ENCODE data around the gene UBALD1.

The UBALD1 gene

DNA sequence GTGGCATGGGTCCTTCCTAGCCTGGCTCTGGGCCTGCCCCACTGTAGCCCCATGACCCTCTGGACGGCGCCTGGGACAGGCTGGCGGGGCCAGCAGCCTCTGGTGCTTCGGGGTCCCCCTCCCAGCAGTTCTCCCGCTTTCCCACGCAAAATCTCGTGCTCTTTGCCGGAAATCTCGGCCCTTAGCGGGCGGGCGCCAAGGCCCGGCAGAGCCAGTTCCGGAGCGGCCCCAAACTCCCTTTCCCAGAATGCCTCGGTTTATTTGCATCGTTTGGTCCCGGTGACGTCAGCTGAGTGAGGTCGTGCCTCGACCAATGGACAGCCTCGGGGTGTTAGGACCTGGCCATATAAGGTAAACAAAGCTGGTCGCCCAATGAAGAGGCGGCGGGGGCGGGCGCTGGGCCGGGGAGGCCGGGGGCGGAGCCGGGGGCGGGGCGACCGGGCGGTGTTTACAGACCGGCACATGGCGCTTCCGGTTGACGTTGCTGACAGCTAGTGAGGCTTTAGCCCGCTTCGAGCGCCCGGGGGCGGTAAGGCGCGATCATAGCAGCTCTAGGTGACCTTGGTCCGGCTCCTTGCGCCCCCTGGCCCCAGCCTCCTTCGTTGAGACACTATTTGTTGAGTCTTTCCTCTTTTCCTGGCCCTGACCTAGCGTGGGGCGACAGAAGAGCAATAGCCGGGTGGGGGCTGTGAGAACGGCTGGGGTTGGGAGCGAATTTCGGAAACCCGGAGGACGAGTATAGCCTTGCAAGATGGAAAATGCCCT is 1.5 kb upstream of the UBALD1 start:
- DNase-seq (ENCODE audit: low read depth, low spot score): peak; percentile 96

DNA sequence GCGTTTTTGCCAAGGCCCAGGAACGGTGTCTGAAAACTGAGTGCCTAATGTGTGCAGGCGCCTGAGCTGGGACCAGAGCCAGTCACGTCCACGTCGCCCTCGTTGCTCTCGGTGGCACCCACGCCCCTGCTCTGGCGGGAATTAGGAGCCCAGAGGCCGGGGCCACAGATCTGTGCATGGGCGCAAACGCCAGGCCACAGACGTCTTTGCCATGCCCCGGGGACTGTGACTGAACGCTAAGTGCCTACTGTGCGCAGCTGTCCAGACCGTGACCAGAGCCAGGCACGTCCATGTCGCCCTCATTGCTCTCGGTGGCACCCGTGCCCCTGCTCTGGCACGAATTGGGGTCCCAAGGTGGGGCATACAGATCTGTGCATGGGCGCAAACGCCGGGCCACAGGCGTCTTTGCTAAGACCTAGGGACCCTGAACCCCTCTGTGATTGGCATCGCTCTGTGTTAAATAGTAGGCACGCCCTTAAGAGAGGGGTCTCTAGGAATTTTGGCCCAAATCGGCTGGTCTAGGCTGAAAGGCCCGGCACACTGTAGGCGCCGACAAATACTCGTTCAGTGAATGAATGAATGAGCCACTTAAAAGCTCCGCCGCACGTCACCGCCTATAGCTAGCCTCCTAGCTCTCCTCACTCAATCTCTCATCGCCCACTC is 827 bp upstream of the UBALD1 start:
- DNase-seq (ENCODE audit: low read depth, low spot score): no peak

DNA sequence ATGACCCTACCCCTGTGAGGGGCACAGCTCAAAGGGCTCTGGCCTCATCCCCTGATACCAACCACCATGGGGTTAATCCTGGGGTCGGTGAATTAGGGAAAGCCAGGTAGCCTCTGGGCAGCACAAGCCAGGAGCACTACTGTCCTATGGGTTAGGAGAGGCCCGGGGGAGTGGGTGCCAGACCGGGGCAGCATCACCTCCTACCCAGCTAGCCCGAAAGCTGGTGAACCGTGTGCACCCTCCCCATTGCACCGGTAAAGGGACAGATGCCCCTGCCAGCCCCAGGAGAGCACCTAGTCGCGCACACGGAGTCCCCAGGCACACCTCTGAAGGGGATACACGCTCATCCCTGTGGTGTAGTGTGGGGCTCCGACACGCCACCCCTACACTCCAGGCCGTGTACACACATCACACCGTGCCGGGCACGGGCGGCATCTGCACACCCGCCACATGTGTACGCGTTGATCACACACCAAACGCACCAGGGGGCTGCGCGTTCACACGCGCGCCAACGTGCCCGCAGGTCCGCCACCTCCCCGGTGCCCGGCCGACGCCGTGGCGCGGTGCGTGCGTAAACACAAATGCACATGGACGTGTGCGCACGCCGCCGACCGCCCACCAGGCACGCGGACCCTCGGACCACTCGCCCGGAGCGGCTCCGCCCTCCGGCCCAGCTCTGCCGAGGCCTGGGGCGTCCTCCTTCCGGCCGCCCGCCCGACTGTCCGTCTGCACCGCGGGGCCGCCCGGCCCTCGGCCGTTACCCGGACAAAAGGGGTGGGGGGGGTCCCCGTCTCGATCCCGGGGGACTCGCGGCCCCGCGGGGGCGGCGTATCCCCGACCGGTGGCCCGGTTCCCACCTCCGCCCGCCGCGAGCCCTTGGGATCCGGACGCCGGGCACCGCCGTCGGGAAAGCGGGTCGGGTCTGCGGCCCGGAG is 785 bp downstream of the UBALD1 start:
- DNase-seq (ENCODE audit: low read depth, low spot score): no peak

DNA sequence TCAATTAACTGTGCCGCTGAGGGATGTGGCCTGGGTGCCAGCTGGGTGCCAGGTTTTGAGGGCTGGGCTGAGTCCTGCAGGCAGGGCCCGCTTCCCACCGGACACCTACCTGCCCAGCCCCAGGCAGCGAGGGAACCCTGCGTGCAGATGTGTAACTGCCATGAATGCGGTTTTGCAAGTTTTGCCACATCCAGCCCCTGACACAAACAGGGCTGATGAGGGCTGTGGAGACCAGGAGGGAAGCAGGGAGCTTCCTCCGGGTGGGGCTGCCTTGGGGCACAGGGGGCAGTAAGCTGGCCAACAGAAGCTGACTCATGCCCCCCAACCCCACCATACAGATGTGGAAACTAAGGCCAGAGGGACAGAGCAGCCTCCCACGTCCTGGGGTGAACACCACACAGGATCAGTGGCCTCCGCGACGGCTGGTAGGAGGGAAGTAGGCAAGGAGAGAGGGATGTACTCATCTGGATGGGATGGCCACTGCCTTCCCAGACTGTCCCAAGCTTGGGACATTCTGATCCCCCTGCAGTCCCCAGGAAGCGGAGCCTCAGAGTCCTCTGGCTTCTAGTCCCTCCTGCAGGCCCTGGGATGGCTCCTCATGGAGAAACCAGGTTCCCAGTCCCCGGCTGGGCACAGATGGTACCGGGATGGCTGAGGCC is 1.6 kb downstream of the UBALD1 start:
- no peak for DNase-seq (ENCODE audit: low read depth, low spot score)

DNA sequence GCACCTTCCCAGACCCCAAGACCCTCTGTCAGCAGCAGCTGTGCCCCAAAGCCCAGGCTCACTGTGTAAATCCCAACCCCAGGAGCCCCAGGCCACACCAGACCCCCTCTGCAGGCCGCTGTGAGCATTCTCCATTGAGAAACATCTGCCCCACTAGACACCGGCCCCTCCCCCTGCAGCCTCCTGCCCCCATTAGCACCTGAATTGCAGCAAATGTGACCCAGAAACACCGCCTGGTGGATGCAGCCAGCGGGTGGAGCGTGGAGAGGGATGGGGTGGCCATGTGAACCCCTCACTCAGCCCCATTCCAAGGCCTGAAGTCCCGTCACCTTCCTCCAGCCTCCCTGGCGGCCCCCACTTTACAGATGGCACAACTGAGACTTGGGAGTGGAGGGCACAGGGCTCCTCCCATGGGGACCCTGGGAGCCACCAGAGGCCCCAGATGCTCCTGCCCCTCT is 2.2 kb downstream of the UBALD1 start:
- no peak for DNase-seq (ENCODE audit: low read depth, low spot score)

DNA sequence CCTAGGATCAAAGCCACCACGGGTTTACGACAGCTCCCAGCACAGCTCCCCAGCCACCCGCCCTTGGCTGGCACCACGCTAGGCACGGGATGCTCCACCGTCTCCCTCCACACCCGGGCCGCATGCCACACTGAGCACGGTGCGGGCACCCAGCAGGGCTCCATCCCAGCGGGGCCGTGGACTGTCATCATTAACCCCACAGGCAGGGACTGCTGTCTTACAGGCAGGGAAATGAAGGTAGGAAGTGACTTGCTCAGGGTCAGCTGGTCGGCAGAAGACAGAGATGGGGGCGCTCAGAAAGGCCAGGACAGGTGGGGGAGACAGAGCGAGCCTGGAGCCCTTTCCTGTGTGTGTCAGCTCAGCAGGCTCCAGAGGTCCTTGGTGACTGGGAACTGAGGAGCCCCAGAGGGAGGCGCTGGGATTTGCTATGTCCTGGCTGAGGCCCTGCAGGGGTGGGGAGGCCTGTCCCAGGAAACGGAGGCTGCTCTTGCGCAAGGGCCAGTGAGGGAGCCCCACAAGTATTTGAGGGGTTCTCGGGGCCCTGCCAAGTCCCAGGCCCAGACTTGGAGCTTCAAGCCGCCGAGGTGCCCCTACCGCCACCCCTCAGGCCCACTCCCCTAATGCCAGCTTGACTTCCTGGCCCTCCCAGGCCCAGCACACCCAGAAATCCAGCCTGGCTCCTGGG is 3.2 kb downstream of the UBALD1 start:
- no peak for DNase-seq (ENCODE audit: low read depth, low spot score)

DNA sequence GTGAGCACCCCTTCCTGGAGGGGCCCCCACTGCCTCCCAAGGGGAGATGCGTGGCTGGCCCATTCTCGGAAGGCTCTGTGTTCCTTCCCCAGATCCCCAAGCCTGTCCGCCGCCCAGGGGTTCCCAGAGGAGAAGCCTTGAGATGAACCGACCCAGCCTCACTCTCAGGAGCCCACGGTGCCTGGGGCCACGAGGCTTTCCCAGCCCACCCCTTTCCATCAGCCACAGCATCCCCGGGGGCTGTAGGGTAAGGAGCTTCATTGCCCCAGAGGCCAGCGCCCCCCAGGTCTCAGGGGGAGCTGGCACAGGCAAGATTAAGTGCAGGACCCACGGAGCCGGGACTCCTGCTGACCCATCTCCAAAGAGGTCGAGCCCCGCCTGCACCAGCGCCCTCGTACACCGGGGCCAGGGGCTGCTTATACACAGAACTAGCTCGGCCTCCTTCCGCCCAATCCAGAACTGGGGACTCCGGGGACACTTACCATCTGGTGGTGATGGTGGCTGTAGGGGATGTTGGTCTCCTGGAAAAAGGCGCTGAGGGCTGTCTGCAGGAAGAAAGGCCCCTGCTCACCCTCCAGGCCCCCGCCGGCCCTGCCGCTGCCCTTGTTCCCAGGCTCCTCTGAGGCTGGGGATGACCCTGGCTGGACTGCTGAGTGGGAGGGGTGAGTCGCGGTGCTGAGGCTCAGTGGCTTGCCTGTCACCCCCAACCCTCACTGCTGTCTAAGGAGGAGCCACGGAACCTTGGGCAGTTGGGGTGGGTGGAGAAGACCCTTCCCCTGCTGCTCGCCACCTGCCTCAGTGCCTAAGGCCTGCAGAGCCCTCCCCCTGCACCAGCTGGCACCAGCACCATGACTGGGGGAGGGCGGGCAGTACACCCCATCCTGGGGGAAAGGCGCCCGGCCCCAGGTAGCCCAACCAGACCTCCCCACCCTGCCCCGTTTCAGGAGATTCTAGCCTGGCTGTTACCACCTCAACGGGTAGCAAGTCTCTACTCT is 4.4 kb downstream of the UBALD1 start:
- DNase-seq (ENCODE audit: low read depth, low spot score): no peak

DNA sequence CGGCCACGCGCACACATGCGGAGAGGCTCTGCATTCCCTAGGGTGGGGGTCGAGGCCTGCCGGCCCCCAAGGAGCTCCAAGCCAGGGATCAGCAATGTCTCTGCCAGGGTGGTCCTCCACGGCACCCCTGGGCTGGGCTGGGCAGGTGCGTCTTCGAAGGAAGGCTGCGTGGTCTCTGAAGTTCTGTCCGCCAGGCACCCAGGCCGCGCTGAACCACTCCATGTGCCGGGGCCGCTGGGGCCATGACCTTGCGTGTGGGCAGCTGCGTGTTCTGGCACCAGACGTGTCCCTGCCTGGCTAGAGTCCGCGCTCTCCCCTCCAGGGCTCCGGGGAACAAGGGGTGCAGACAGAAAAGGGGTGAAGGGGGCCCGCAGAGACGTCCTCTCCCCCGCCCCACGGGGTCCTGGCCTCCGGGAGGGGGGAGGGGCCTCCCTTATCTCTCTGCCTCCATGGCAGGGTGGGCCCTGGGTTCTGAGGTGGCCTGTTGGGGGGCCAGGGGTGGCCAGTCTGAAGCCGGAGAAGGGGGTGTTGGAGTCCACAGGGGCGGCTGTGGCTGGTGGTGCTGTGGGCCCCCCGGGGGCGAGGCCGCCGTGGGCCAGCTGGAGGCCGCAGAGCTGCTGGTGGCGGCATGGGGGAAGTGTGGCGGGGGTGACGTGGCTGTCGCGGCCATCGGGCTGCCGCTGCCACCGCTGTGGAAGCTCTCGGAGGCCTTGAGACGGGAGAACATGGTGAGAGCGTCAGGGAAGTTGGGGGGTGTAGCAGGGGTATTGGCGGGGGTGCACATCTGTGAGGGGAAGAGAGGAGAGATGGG is 5.3 kb downstream of the UBALD1 start:
- no peak for DNase-seq (ENCODE audit: low read depth, low spot score)

DNA sequence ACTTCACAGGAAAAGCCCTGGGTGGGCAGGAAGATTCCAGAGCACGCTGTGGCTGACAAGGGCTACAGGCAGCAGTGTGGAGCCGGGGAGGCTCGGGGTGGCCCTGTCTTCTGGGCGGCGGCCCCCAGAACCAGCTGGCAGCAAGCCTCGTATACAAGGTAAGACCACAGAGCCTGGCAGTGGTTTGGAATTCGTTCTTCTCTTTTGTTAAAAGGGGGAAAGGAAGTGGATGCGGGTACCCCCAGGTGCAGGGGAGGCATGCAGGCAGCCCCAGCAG is 6.0 kb downstream of the UBALD1 start:
- DNase-seq (ENCODE audit: low read depth, low spot score): no peak

DNA sequence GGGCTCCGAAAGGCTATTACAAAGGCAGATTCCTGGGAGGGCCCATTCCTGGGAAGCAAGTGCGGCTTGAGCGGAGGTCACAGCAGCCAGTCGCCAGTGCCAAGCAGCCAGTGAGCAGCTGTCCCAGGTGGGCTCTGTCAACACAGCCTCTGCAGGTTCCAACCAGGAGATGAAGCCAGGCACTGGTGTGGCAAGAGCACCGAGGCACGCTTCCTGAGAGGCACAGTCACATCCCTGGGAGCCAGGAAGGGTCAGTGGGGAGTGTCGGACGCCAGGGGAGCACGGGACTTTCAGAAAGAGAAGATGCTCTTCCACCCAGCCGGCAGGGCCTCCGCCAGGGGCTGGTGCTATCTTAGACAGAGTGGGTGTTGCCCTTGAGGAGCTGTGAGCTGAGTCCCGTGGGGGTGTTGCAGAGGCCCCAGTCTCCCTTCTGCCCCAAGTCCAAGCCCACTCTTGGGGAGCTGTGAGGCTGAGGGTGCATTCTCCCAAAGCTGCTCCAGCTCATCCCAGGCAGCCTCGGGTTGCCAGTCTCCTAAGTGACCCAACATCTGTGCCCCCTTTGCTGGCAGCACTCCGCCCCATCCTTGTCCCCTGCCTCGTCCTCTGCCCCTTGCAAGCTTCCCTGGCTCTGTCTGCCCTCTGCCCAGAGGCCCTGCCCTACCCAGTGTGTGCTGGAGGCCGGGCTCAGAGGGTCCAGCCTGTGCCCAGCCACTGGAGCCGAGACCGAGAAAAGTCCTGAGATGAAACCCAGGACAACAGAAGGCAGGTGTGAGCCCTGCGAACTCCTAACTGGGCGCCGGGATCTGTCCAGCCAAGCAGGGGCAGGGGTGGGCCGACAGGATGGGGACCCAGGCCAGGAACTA is 6.6 kb downstream of the UBALD1 start:
- DNase-seq (ENCODE audit: low read depth, low spot score): no peak

DNA sequence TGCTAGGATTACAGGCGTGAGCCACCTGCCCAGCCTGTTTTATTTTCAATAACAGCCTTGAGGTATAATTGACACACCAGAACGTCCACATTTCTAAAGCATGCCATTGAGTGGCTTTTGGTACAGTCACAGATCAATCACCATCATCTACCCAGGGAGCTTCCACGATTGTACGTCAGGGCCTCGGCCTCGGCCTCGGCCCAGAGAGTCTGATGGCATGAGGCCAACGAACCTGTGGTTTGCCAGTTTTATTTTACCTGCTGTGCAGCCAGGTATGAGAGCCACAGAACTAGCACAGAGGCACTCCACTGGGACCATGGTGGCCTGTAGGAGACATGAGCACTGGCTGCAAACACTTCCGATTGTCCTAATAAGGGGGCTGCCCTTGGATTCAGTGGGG is 8.3 kb downstream of the UBALD1 start:
- no peak for DNase-seq (ENCODE audit: low read depth, low spot score)

DNA sequence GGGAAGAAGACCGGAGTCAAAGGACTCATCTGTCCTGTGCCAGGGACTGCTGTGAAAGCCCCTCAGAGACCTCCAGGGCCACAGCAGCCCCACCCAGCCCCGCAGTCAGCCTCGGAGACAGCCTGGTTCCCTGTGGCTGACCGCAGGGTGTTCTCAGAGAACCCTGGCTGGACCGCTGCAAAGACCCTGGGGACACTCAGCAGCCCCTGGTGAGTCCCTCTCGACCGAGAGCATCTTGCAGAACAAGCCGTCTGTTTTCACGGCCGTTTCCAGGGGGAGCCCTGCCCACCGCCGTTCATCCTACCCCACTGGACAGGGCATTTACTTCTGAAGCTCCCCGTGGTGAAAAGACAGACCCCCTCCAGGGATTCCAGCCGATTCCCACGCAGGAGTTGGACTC is 10.3 kb downstream of the UBALD1 start:
- DNase-seq (ENCODE audit: low read depth, low spot score): no peak

DNA sequence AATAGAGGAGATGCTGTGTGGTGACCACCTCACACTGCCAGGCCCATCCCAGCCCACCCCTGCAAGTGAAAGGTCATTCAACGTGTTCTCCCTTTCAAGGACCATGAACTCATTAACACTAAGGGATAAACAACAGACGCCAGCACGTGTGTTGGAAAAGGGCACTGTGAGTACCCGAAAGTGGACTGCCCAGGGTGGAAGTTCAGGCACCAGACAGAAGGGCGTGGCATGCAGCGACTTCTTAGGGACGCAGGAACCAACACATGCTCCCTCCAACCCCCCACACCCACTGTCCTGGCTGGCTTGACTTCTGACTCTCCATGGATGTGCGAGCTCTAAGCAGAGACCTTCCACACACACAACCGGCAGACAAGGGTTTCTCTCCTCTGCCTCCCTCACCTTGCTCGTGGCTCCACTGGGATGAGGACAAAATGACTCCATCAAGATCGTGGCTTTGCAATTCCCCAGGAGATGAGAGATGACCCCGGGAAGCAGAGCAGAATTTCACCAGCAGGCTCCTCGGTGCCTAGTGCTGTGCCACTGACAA is 11.0 kb downstream of the UBALD1 start:
- DNase-seq (ENCODE audit: low read depth, low spot score): no peak

DNA sequence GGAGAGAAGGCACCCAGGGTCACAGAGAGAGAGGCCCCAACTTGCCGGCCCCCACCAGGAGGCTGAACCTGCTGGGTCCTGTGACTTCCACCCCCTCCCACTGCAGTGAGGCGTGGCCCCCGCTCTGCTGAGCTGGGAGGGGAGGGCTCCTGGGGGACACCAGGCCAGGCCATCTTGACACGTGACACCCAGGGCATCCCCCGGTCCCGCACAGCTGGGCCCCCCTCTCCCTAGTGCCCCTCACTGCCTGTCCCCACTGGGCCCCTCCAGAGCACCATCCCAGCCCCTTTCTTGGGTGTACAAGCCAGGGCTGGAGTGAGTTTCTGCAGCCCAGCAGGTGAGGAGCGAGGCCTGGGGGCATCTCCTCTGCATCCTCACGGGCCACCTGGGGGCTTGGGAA is 12.4 kb downstream of the UBALD1 start:
- no peak for DNase-seq (ENCODE audit: low read depth, low spot score)

DNA sequence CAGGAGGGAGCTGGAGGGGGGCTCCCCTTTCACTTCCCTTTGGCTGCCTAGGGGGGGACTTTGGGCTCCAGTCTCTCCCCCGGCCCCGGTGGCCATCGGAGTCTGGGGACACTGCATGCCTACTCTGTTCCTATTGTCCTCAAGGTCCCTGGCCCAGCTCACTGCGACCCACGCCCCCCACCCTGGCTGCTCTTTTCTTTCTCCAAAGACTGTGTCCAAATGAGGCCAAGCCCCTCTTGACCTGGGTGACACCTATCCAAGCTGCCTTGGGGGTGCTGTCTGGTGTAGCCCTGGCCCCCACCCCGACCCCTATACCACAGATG is 12.9 kb downstream of the UBALD1 start:
- no peak for DNase-seq (ENCODE audit: low read depth, low spot score)

DNA sequence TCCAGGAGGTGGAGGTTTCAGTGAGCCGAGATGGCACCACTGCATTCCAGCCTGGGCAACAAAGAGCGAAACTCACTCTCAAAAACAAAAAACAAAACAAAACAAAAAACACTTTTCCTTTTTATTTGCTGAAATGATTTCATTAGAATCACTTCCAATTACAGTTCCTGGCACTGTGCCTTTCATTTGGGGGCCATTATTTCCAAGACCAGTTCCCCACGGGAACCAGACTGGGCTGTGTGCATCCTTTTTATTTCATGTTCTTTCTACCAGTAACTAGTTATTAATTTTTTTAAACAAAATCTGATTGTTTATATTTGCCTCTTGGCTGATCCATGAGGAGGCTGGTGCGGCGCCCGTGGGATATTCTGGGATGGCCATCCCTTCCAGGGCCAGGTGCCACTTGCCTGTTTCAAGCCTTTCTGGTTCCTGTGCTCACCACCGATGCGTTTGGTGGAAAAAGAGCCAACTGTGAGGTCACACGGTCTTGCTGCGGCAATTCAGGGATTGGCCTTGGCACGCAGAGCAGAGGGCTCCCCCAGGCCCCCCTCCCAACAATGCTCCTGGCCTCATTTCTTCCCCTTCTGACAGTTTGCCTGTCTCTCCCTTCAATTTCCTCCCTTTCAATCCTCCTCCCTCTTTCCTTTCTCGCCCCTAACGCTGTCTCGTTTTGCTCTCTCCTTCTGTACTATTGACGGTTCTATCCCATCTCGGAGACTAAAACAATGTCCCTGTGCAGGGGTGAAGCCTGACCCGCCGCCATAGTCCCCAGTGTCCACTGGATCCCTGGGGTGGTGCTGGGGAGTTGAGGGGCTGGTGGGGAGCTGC is 13.4 kb downstream of the UBALD1 start:
- DNase-seq (ENCODE audit: low read depth, low spot score): no peak

DNA sequence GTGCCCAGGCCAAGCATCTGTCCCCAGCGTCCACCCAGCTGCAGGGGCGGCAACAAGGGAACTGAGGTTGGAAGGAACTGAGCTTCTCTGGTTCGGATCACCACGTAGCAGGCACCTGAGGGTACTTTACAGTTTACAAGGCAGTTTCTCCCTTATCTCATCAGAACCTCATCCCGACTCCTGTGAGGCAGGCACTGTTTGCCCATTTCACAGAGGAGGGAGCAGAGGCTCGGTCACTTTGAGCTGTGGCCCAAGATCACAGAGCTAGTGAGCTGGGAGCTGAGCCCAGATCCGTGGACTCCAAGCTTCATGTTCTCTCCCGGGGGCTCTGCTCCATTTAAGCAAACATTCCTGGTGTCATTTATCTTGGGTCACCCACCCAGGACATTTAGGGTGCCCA is 15.1 kb downstream of the UBALD1 start:
- no peak for DNase-seq (ENCODE audit: low read depth, low spot score)

Measured in activated naive CD8-positive, alpha-beta T cell treated with anti-CD3 and anti-CD28 coated beads, Interleukin-2, amount 50 U/mL, for 16 hours (primary cell).